HCT116 (cell line): ENCODE measurements around the gene EHD4.

Source experiments
- ELF1 ChIP-seq: IDR thresholded peaks from 2 replicates; pipeline ENCODE4 v1.6.1; 2012; ENCODE audit warnings: low read depth, borderline replicate concordance
- EZH2 ChIP-seq: fragments of 200-600 bp; sonication (generic); IDR thresholded peaks from 2 replicates; pipeline ENCODE4 v1.6.1; 2017; ENCODE audit warnings: antibody characterized with exemption, mixed run types
- JUND ChIP-seq: IDR thresholded peaks from 2 replicates; pipeline ENCODE4 v1.6.1; 2012
- SIN3A ChIP-seq: IDR thresholded peaks from 2 replicates; pipeline ENCODE4 v1.6.1; 2012; ENCODE audit warnings: low read depth
- SP1 ChIP-seq: IDR thresholded peaks from 2 replicates; pipeline ENCODE4 v1.6.1; 2012; ENCODE audit warnings: low read depth
- ZFX ChIP-seq: fragments of 450-650 bp; IDR thresholded peaks from 2 replicates; pipeline ENCODE4 v1.6.1; 2017

DNA sequence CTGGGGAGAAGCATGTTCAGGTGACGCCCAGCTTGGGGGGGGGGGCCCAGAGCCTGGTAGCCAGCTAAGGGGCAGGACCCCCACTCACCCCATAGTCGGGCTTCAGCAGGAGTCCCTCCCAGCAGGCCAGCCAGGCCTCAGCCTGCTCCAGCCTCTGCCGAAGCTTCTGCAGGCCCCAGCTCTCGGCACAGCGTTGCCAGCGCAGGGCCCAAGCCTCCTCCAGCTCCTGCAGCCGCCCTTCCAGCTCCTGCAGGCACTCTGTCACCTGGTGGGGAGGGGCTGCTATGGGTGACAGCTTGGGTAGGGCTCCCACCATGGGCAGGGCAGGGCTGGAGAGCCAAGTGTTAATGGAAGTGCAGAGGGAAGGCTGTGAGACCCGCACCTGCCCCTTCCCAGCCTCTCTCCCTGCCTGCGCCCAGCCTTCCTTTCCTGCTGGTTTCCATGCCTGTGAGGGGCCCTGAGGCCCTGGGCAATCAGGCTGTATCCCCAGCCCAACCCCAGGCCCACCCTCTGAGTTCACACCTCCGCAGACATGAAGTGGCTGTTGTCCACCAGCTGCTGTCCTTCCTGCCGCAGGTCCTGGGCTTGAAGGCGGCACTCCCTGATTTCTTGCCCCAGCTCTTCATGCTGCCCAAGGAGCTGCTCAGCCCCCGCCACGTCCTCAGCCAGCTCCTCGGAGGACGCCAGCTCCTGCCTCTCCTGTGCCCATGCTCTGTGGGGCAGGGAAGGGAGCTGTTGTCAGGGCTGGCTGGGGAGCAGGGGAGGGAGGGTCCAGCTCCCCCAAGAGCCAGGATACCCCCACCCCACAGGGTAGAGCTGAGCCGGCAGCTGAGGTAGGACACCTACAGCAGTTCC, 119.4 kb downstream of the EHD4 start:
- no peak for TF ChIP-seq ELF1
- no peak for TF ChIP-seq SP1
- TF ChIP-seq JUND = no peak
- no peak for TF ChIP-seq ZFX
- no peak for TF ChIP-seq EZH2
- no peak for TF ChIP-seq SIN3A
